GM19240 (cell line): ENCODE data around the gene CYREN.

Experiments used
- DNase-seq: peaks from one replicate; pipeline ENCODE4 v3.0.0; 2011; ENCODE audit warnings: low spot score; ENCODE audit not compliant: insufficient read length

The CYREN gene

GRCh38 chr7:135197906-135198655 lies 27.6 kb upstream of the CYREN start:
- DNase-seq: no peak

- no peak for DNase-seq
Measured at GRCh38 chr7:135197343-135197742, 26.8 kb upstream of the CYREN start.

DNA sequence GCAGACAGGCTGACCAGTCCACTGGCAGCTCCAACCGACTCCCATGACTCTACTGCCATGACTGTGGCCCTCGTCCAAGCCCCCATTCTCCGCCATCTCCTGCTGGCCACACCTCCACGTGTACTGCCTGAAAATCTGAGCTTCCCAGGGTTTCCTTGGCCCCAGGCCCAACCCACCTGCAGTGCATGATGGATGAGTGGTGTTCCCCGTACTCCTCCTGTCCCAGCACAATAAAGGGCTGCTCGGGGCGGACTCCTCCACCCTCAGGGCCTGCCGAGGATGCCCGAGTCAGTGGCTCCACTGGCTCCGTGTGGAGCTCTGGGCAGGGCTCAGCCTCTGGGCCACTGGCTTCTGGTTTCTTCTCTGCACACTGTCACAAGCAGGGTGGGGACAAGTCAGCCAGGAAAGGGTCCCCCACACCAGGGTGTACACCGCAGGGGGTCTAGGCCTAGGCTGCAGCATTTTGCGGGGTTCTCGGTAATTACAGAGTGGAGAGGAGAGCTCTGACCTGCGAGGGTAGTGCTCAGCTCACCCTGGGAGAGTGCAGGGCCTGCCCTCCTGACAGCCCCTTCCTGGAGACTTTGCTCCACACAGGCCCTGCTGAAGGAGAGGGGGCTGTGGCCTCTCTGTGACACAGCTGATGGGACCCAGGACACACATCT lies 25.6 kb upstream of the CYREN start:
- DNase-seq: no peak

GRCh38 chr7:135195156-135195555 lies 24.6 kb upstream of the CYREN start:
- no peak for DNase-seq

GRCh38 chr7:135194494-135195095 lies 24.1 kb upstream of the CYREN start:
- no peak for DNase-seq

DNA sequence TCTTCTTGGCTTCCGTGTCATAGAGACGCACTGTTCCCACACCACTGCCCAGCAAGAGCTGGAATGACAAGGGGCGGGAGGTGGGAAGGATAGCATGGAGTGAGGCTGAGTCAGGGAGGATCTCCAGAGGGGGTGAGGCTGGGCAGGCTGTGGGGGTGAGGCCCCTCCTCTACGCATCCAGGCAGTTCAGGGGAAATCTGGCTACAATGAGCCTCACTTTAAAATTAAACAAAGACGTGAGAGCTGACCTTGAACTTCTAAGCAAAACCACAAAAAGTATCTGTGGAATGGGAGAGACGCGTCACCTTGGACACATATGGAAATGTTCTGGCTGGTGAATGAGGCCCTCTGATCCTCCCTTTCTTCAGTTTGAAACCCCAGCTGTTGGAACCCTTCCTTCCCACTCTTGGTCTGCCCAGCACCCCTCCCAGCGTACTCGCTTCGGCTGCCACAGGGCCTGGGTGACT lies 23.1 kb upstream of the CYREN start:
- DNase-seq: no peak

DNA sequence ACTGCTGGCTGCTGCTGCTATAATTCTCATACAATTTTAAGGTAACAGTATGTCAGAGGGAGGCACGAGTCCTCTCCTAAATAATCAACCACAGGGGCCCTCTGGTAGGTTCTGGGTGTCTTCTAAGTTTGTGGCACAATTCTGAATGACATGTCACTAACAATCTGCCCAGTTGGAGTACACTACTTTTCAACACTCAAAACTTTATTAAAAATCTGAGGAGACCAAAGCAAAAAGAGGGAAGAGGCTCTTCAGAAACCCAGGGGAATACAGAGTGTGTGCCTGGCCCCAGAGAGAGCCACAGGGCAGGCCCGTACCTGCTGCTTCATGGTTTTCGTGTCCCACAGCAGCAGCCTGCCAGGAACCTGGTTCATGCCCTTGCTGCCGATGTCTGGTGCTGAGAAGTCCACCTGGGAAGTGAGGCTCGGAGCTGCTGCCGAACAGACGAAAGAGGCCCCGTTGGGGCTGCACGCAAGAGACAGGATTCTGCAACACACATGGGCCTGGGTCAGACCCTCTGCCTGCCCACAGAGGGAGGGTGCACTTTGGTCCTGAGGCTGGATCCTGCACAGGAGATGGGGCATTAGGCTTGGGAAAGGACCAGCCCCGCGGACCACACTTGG lies 22.5 kb upstream of the CYREN start:
- DNase-seq: no peak

- no peak for DNase-seq
Measured at GRCh38 chr7:135190703-135191102, 20.2 kb upstream of the CYREN start.

- no peak for DNase-seq
Measured at GRCh38 chr7:135189961-135190360, 19.5 kb upstream of the CYREN start.

DNA sequence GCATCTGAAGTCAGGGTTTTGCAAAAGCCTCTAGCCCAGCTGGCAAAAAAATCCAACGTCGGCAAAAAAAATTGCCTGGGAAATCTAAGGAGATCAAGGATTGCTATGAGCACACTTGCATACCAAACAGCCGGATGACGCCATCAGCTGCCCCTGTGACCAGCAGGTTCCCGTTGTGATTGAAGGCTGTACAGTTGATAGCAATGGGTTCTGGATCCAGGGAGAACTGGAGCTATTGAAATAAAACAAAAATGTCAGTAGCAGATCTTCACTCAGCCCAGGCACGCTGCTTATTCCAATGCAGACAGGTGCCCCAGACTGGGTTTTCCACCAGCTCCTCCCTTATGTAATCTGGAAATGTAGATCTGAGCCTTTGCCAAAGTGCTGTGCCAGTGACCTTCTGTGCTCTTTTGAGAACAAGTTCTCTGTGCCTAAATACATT lies 18.7 kb upstream of the CYREN start:
- DNase-seq: no peak

GRCh38 chr7:135188298-135188984 lies 17.9 kb upstream of the CYREN start:
- no peak for DNase-seq

GRCh38 chr7:135186841-135187253 lies 16.3 kb upstream of the CYREN start:
- DNase-seq: no peak

- DNase-seq: no peak
Measured at GRCh38 chr7:135186261-135186540, 15.7 kb upstream of the CYREN start.

DNA sequence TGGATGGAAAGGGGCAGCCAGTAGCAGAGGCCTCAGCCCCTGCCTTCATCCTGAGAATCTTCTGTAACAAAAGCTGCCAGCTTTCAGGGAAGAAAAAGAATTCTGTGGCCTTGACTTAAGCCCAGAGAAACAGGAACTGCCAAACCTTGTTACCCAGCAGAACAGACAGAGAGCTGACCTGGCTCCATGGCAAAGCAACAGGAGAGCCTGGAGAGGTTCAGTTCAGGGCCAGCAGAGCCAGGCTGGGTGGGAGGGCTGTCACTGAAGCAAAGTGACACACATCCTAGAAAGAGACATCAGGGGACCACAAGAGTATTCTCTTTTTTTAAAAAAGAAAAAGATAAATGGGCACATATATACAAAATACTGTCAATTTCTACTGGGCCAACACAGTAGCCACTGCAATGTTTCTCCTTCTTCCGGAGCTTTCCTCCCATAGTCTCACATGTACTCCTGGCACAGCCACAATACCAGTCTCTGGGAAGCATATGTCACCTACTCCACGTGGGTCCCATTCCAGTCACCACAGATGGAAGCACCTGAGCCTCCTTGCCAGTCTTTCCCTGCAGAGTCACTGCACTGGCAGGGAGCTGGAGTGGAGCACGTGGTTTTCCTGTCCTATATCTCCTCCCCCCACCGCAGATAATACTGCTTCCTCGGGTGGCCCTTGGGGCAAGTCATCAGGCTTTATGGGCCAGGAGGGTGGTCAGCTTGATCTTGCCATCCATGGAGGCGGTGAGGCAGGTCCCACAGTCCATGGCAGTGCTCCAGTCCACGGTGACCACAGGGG lies 15.2 kb upstream of the CYREN start:
- no peak for DNase-seq

- no peak for DNase-seq
Measured at GRCh38 chr7:135184254-135184841, 13.8 kb upstream of the CYREN start.

DNA sequence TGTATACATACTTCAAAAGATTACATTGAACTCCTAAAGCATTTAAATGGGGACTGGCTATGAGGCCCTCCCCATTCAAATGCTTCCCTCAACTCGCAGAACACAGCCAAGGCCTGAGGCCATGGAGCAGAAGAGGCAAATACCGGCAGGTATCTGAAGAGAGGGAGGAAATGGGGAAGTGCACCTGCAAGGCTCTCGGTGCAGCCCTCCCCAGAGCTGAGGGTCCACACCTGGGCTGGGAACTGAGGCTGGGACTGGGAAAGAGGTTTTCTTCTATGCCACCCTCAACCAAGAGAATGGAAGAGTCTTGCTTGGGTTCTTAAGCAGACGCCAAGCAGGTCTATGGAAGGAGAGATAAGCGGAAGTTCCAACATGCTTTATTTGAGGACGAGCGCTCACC lies 13.0 kb upstream of the CYREN start:
- no peak for DNase-seq

- no peak for DNase-seq
Measured at GRCh38 chr7:135181929-135182678, 11.6 kb upstream of the CYREN start.

DNA sequence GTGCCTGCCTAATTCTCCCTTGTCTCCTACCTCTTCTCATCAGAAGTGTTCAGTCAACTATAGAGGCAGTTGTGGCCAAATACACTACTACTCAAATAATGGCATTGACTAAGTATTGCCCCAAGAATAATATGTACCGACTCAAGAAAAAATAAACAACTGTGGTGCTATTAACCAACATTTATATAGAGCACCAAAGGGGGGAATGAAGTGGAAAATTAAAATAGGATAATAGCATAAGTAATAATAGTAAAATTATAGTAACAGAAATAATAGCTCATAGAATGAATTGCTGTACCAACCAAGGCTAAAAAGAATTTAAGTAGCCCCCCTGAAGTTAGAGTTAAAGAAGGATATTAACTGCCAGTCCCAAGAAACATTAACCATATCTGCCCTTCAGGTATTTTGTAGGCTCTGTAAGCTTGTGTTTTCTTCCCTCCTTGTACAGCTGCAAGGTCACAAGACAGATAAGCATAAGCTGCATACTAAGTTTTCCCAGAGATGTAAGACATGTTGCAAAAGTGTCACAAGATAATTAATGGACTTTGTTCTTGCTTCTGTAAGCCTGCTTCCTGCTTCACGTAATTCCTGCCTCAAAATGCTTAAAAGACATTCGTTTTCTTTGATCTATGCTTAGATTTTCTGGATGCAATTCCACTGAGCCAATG lies 10.9 kb upstream of the CYREN start:
- DNase-seq: no peak

DNA sequence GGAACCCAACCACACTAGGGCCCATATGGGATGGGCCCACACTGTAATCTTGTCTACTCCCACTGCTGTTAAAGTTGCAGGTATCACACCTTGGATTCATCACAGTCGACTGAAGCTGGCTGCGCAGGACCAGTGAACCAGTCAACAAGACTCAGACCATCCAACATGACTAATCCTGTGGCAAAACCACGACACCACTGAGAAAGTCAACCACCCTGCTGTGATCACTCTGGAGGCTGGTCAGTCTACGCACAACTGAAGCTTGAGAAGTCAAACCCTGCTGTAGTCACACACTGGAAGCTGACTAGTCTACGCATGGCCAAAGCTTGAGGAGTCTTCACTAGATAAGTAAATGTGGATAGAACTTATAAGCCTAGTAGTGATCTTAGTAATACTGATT lies 9.6 kb upstream of the CYREN start:
- no peak for DNase-seq
